GM21619 (cell line): ENCODE data around the gene LRRC4B.

Source experiments
- ATAC-seq: cut with Tn5 transposase; IDR thresholded peaks from one replicate; pipeline ENCODE4 v1.9.1; 2021; ENCODE audit not compliant: unreplicated experiment

The LRRC4B gene

GRCh38 chr19:50467566-50467965 lies 100.7 kb downstream of the LRRC4B start:
- ATAC-seq, result no peak
